A172 (cell line): ENCODE measurements around the gene HIRA. TPM values are rescaled to one million over a fixed set of nuclear protein-coding genes. Genes with fewer than 3 reads are reported as not detected.

Source experiments
- DNase-seq: peaks from one replicate; pipeline ENCODE4 v3.0.0-alpha.2; 2015; ENCODE audit warnings: low spot score
- total RNA-seq: library from RNA; depleted of rRNA; stranded (reverse); fragments of >200 nt; shearing (Covaris generic); gene quantifications from 2 replicates; pipeline ENCODE4 v1.2.3, GENCODE V29; 2014

Gene HIRA
- total RNA-seq, 1 experiment from 2014 or later = 11.7 TPM

DNA sequence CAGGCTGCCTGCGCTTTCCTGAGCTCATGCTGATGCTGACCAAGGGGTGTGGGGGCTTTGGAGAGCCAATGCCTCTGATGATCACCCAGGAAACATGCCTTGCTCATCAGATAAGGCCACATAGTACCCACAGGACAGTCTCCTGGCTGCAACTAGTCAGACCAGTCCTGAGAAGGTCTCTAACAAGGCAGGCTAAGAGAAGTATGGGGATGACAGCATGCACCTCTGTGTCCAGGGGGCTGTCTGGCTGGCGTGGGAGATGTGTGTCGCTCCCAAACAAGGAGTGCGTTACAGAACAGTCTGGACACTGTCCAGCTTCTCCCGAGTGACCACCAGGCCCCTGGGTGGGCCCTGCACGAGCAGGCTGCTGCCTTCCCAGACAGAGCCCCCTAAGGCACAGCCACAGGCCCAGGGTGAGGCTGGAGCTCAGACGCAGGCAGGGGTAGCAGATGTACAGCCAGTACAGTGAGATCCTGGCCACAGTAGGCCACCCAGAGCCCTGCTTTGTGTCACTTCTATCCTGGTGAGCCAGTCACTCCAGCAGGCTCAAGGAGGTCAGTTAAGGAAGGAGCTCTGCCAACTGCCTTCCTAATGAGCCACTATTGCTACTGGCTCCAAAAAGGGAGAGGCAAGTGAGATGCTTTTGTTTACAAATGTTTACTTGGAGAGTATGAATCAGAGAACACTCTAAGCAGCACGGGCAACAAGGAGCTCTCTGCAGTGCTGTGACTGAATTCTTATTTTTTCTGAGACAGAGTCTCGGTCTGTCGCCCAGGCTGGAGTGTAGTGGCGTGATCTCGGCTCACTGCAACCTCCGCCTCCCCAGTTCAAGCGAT, 74.0 kb downstream of the HIRA start:
- DNase-seq = no peak

DNA sequence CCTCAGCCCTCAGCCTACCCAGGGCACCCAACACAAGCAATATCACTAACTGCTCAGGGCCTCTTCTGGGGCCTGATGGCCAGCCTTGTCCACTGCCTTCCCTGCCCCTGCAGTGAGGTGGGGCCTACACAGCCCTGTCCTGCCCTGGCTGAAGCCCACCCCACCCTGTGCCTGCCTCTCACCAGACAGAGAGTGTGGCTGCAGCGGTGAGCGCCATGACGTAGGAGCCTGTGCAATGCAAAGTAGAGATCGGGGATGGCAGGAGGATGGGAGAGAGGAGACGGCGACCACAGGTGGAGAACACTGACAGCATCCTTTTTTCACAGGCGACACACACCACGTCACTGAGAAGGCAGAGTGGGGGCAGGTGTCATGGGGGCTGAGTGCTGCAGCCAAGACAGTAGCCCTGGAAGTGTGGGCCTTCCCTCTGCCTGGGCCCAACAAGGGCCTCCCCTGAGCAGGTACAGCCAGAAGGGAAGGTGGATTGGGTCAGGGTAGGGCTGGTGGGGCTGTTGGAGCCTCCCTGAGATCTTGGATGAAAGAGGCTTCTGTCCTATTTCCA, 74.7 kb downstream of the HIRA start:
- no peak for DNase-seq

- DNase-seq = no peak
Observed at GRCh38 chr22:19355413-19356157, 75.9 kb downstream of the HIRA start.

DNA sequence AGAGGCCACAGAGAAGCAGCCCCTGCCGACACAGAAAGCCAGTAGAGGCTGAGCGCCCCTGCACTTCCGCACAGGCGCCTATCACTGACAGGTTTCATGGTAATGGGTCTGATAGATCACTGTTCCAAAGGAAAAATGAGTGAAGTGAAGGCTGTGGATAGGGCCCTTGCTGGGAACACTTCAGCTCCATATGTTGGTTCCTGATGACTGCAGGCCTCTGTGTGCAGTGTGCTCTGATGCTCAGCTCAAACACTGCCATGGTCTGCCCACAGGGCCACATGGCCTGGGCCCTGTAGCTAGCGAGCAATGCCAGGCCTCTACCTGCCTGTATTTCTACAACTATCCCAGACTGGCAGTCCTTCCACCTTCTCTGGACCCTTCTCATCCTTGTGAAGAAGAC, 77.3 kb downstream of the HIRA start:
- no peak for DNase-seq

GRCh38 chr22:19353363-19354131, 78.0 kb downstream of the HIRA start:
- no peak for DNase-seq

DNA sequence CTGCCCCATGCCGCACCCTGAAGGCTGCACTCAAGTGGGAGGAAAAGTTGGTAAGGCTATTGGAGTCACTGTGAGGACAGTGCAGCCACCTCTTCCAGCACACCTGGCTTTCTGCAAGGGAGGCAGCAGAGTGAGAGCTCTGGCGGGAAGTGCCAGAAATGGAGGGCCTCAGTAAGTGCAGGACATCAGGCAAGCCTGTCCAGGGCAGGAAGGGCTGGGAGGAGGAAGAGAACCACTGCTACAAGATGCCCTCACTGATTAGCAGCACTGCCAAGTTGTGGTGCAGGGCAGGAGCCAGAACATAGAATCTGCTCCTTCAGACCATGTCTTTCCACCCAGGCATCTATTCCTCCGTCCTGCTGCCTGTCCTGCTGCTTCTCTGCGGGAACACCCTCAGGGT, 78.8 kb downstream of the HIRA start:
- no peak for DNase-seq

DNA sequence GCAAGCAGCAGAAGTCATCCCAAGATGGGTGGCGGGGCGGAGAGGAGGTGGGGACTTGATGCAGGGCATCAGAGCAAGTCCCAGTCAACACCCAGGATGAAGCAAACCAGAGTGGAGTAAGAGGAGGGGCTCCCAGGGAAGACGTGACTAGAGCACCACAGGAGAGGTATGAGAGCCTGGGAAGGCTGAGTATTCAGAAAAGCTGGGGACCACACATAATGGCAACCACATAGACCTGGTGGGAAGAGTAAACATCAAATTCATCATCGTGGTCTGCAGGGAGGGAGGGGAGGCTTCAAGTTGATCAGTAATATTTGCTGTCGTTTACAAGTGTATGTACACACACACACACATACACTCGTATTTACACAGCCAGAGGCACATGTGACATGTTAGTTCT, 79.3 kb downstream of the HIRA start:
- no peak for DNase-seq

GRCh38 chr22:19351604-19352003, 79.9 kb downstream of the HIRA start:
- DNase-seq = no peak

DNA sequence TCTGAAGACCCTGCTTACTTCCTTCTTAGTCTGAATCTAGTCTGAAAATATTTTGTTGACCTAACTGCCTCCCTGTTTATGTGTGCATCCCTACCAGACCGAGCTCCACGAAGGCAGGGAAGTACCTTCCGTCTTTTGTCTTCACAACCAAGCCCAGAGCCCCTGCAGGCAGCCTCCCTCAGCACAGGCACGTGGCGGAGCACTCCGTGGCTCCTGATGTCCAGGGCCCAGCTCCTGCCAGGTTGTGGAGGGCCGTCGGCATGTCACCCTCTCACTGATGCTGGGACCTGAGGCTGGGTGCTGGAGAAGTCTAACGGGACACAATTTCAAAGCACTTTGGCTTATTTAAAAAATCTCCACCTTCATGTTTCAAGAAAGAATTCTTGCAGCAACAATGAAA, 80.6 kb downstream of the HIRA start:
- DNase-seq = no peak

GRCh38 chr22:19350476-19350859, 81.1 kb downstream of the HIRA start:
- no peak for DNase-seq

DNA sequence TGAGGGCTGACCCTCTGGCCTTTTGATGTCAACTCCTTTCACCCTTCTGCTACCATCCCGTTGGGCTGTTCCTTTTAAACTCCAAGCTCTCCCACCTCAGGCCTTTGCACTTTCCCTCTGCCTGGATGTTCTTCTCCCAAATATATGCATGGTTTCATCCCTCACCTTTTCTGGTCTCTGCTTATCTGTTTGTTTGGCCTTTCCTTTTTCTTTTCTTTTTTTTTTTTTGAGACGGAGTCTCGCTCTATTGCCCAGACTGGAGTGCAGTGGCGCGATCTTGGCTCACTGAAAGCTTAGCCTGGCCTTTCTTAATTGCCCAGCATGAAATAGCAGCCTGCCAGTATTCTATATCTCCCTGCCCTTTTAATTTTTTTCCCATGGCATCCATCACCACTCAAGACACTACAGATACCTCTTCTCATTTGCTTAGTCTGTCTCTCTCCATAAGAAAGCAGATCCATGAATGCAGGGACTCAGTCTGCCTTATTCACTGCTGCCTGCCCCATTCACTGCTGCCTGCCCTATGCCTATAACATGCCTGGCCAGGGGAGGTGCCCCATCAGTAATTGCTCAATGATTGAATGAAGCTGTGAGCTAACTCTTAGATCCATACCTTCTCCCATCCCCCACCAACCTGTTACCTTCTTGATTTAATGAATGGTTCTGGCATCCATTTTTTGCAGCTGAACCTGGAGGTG, 81.6 kb downstream of the HIRA start:
- no peak for DNase-seq

DNA sequence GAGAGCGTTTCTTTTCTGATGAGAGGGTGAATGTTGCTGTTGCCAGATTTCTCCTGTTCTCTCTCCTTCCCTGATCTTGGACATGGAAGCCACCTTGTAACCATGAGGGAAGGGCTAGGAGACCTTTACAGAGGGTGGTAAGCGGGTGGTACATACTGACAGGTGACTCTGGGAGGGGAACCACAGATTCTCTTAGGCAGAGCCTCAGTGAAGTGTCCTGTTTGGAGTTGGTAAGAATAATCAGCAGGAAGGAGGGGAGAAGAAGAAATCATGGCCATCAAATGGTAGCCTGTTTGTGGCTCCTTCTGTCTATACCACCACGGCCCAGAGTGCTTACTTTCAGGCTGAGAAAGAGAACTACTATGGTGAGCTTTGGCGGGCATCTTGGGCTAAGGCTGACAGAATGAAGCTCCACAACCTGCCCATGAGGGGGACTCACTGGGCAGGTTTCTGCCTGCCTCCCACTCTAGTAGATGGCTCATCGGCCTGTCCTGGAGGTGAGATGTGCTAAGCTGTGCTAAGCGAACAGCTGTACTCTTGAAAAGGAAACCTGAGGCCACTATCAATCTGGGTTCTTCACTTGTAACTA, 84.8 kb downstream of the HIRA start:
- no peak for DNase-seq

- DNase-seq = no peak
Observed at GRCh38 chr22:19344420-19344819, 87.1 kb downstream of the HIRA start.

GRCh38 chr22:19343470-19343869, 88.1 kb downstream of the HIRA start:
- no peak for DNase-seq

GRCh38 chr22:19341500-19341899, 90.0 kb downstream of the HIRA start:
- DNase-seq = no peak

- no peak for DNase-seq
Observed at GRCh38 chr22:19337137-19337536, 94.4 kb downstream of the HIRA start.

GRCh38 chr22:19336133-19337075, 95.1 kb downstream of the HIRA start:
- DNase-seq = no peak

DNA sequence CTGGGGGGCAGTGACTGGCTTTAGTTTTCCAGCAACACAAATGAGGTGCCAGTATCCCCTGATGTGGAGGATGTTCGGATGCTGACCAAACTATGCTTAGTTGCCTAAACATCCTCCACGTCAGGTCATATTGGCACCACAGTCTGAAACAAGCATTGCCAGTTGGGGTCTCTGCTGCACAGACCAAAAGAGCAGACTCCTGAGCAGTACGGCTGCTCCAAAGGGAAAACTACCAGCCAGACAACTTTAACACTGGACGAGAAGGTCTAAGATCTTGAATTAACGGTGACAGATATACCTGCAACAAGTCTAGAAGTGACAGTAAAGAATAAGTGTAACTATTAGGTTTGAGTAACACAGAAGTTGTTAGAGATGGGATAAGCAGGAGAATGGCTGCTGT, 99.6 kb downstream of the HIRA start:
- no peak for DNase-seq

DNA sequence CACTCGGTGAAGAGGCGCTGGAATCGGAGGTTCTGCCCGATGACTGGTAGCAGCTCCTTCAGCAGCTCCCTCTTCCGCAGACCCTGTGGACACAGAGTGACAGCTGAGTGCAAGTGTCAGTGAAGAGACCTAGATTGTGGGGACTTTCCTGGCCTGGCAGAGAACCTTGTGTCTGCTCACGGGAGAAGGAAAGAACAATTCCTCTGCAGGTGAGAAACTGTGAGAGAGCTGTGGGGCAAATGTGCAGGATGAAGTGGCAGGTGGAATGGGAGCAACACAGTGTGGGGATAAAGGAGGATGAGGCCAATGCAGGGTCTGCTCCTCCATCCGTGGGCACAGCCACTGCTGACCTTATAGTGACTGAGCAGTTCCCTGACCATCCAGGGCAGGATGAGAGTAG, 100.1 kb downstream of the HIRA start:
- DNase-seq = no peak

GRCh38 chr22:19330865-19331418, 100.6 kb downstream of the HIRA start:
- no peak for DNase-seq
